Lower lobe of right lung (tissue), 2 donors: ENCODE measurements around the gene OSBPL9. TPM values are rescaled to one million over a fixed set of nuclear protein-coding genes. Genes with fewer than 3 reads are reported as not detected.

Experiments
- ATAC-seq, 2 donors: fragments of 200-7000 bp; cut with Tn5 transposase; one replicate each; pipeline ENCODE4 v1.9.1; 2020 to 2022; ENCODE audit warnings: mild to moderate bottlenecking in 2 of 2, moderate library complexity in 2 of 2
- DNase-seq: peaks from one replicate; pipeline ENCODE4 v3.0.0-alpha.2; 2020
- H3K27ac ChIP-seq: fragments of 200-600 bp; one replicate; pipeline ENCODE4 v1.8.0; 2022
- H3K27me3 ChIP-seq: fragments of 200-600 bp; one replicate; pipeline ENCODE4 v1.8.0; 2022; ENCODE audit warnings: low read depth
- H3K36me3 ChIP-seq: fragments of 200-600 bp; one replicate; pipeline ENCODE4 v1.8.0; 2022; ENCODE audit warnings: mild to moderate bottlenecking
- H3K4me1 ChIP-seq: fragments of 200-600 bp; one replicate; pipeline ENCODE4 v1.8.0; 2022
- H3K4me3 ChIP-seq: fragments of 200-600 bp; one replicate; pipeline ENCODE4 v1.8.0; 2022; ENCODE audit warnings: mild to moderate bottlenecking
- H3K9me3 ChIP-seq: fragments of 200-600 bp; one replicate; pipeline ENCODE4 v1.8.0; 2022
- CTCF ChIP-seq: fragments of 200-600 bp; IDR thresholded peaks from one replicate; pipeline ENCODE4 v1.8.0; 2022; ENCODE audit warnings: antibody characterized with exemption, mild to moderate bottlenecking
- intact Hi-C: fragments of 100-400 bp; cut with DNase I; formaldehyde crosslinking; loops from one replicate; pipeline ENCODE4 v1.11.0; 2022
- microRNA-seq: library from miRNA; unstranded; fragments of <30 nt; microRNA quantifications from one replicate; pipeline ENCODE4 v1.2.0, GENCODE V29; 2020; ENCODE audit warnings: borderline number of aligned reads
- total RNA-seq: library from RNA; stranded (reverse); fragmentation: NEBNext Ultra II Directional; extraction: Animal tissue kit (Norgen Biotek cat#: 25700); gene quantifications from one replicate; pipeline ENCODE4 v1.2.1, GENCODE V29; 2021
- donor health status: DM: no; HTN: yes; CAD: no; lungs with severe emphysema.

Gene OSBPL9
- total RNA-seq, 1 donor from 2014 or later: 65.4 TPM

GRCh38 chr1:51819810-51820209 lies 202.9 kb downstream of the OSBPL9 start:
- Histone ChIP-seq H3K27ac (no peak overlapping the region), H3K36me3 (peaks cover 98% of the 10 kb centered on the region), H3K9me3 (no peaks in the 10 kb centered on the region), H3K27me3 (no peaks in the 10 kb centered on the region), H3K4me3 (no peak overlapping the region), H3K4me1 (no peaks in the 10 kb centered on the region)
- no peak for TF ChIP-seq CTCF
- no peak for ATAC-seq
- no peak for DNase-seq
- intact Hi-C loops: no loop called here

- ATAC-seq: no peak
- no peak for DNase-seq
- no peaks in the 10 kb centered on the region for H3K27me3 ChIP-seq
- H3K36me3 ChIP-seq: peaks cover 86% of the 10 kb centered on the region
- H3K9me3 ChIP-seq: no peaks in the 10 kb centered on the region
- TF ChIP-seq CTCF: no peak
- no peak overlapping the region for H3K27ac ChIP-seq
- no peaks in the 10 kb centered on the region for H3K4me1 ChIP-seq
- no peak overlapping the region for H3K4me3 ChIP-seq
- intact Hi-C loops: no loop called here
These were observed 212.2 kb downstream of the OSBPL9 start for GRCh38 chr1:51829058-51829457.

- H3K27me3 ChIP-seq: no peaks in the 10 kb centered on the region
- H3K9me3 ChIP-seq: no peaks in the 10 kb centered on the region
- H3K4me1 ChIP-seq: no peaks in the 10 kb centered on the region
- no peak overlapping the region for H3K27ac ChIP-seq
- TF ChIP-seq CTCF: no peak
- H3K36me3 ChIP-seq: peaks cover 82% of the 10 kb centered on the region
- intact Hi-C loops: no loop called here
- no peak for ATAC-seq
- DNase-seq: no peak
- H3K4me3 ChIP-seq: no peak overlapping the region
These were observed 216.8 kb downstream of the OSBPL9 start for GRCh38 chr1:51833700-51834099.

- H3K4me3 ChIP-seq: no peak overlapping the region
- H3K27ac ChIP-seq: no peak overlapping the region
- H3K4me1 ChIP-seq: no peaks in the 10 kb centered on the region
- no peak for TF ChIP-seq CTCF
- intact Hi-C loops: no loop called here
- ATAC-seq (no peak), DNase-seq (no peak)
- H3K27me3 ChIP-seq: no peaks in the 10 kb centered on the region
- peaks cover 64% of the 10 kb centered on the region for H3K36me3 ChIP-seq
- H3K9me3 ChIP-seq: no peaks in the 10 kb centered on the region
These were observed 220.4 kb downstream of the OSBPL9 start for GRCh38 chr1:51837243-51837642.

Small RNA genes lying within 50 kb of the gene (microRNA-seq; reads per million reads assigned to microRNA genes)
- gene MIR761: not detected

Other genes with a start within 250 kb of the OSBPL9 start
- 90.2 TPM for gene EPS15, start 97.8 kb upstream of the OSBPL9 start, total RNA-seq